DMS79 treated with DMSO at 0.1 percent for 48 hours (cell line): ENCODE data around the gene RABGAP1L.

Experiments
- DNase-seq: peaks from one replicate; lab custom pipeline; 2025; lab: John Stamatoyannopoulos, UW

RABGAP1L gene

GRCh38 chr1:174761901-174762585 lies 602.7 kb downstream of the RABGAP1L start:
- no peak for DNase-seq

DNA sequence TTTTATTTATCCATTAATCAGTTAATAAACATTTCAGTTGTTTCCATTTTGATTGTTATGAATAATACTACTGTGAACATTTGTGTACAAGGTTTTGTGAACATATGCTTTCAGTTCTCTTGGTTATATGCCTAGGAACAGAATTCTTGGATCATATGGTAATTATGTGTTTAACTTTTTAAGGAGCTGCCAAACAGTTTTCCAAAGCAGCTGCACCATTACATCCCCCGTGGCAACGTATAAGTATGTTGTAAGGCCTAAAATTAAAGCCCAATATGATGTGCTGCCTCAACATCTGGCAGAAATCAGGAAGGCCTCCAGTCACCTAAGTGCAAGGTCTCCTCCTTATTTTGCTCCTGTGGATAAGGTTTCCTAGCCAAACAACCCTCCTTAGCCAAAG lies 604.9 kb downstream of the RABGAP1L start:
- no peak for DNase-seq

DNA sequence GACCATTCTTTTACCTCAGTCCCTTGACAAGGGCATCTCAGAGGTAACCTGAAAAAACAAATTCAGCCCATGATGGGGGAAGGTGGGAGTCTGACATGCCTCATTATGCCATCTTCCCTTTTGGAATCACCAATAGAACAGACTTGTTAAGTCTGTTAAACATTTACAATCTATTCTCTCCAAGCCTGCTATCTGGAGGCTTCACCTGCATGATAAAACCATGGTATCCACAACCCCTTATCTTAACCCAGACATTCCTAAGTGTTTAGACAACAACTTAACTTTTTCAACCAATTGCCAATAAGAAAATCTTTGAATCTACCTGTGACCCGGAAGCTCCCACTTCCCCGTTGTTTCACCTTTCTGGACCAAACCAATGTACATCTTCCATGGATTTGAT lies 607.4 kb downstream of the RABGAP1L start:
- no peak for DNase-seq

GRCh38 chr1:174768516-174768915 lies 609.2 kb downstream of the RABGAP1L start:
- peak; percentile 7 for DNase-seq

- DNase-seq = no peak
Measured at GRCh38 chr1:174768949-174769348, 609.6 kb downstream of the RABGAP1L start.

GRCh38 chr1:174769961-174770549 lies 610.7 kb downstream of the RABGAP1L start:
- peak; percentile 56 for DNase-seq

- DNase-seq = no peak
Measured at GRCh38 chr1:174775621-174776020, 616.3 kb downstream of the RABGAP1L start.

GRCh38 chr1:174777262-174777661 lies 617.9 kb downstream of the RABGAP1L start:
- no peak for DNase-seq

DNA sequence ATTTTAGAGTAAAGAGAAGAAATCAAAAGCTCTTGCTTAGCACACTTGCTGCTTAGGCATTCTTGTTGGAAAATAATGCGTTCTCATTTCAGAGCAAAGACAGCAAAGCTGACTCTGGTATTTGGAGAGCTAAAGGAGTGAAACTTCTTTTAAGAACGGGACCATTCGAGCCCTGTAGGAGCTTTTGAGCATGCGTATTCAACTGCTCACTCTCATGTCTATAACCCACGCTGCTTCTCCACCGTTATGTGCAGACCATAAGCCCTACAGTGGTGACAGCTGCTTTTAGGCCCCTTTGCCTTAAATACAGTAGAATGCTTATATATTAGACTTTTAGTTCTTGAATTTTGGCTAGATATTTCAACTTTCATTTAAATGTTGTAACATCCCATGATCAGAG lies 626.2 kb downstream of the RABGAP1L start:
- no peak for DNase-seq

DNA sequence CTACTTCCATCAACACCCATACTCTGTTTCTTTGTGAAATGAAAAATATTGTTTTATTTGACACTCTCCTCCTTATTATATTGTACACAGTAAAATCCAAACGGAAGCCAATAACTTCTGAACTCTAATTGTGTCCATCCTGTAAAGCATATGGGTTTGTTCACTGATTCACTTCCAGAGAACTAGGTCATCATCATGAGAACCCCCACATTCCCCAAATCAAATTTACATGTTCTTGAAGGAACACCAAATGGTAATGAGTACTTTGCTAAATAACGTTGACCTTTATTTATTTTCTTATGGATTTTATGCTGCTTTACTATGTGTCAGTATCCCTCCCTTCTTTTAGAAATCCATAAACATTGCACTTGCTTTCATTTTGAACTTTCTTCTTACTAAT lies 627.0 kb downstream of the RABGAP1L start:
- DNase-seq = no peak

DNA sequence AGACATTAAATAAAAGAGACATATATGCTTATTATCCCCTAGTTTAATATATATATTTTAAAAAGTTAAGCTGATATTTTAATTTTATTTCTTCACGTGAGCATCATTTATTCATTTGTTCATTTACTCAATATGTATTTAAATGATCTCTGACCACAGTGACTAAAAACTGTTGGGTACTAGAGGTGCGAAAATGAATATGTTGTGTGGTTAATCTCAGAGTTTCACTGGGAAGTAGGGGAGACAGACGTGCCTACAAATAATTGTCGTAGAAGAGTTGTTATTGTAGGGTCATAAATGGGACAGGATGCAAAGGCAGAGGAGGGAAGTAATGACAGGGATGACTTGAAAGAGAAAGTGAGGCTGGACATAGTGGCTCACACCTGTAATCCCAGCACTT lies 627.4 kb downstream of the RABGAP1L start:
- DNase-seq = no peak

DNA sequence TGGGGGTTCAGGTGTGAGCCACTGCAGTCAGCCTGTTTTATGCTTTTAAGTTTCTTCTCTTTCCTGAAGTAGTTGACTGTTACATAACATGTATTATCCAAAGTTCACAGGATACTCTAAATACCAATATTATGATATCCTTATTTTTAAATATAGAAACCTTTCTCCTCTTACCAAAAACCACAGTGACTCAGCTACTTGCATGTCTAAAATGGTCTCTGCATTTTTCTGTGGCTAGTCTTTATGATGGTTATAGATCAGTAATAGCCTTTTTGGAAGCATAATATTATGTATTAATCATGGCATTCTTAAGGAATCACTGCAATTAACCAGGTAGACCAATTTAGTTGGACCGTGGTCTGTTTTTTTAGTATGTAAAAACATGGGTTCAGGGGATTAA lies 629.7 kb downstream of the RABGAP1L start:
- DNase-seq = no peak

DNA sequence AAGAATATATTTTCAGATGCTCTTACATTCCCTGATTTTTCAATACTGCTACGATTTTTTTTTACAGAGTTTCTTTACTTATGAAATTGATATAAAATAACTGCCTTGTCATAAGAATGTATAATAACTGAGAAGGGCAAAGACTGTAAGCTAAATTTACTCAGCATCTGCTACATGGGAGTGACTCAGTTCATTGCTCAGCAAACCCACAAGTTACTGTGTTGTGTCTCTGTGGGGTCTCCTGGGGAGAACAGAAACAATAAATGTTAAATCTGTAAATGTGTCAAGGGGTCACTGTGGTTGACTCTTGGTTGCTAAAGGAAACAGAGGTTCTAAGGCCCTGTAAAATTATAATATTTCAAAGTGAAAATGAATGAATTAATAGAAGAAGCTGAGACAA lies 630.1 kb downstream of the RABGAP1L start:
- DNase-seq = no peak

- no peak for DNase-seq
Measured at GRCh38 chr1:174791863-174792262, 632.5 kb downstream of the RABGAP1L start.

- no peak for DNase-seq
Measured at GRCh38 chr1:174794861-174795260, 635.5 kb downstream of the RABGAP1L start.

GRCh38 chr1:174795806-174796205 lies 636.5 kb downstream of the RABGAP1L start:
- no peak for DNase-seq

DNA sequence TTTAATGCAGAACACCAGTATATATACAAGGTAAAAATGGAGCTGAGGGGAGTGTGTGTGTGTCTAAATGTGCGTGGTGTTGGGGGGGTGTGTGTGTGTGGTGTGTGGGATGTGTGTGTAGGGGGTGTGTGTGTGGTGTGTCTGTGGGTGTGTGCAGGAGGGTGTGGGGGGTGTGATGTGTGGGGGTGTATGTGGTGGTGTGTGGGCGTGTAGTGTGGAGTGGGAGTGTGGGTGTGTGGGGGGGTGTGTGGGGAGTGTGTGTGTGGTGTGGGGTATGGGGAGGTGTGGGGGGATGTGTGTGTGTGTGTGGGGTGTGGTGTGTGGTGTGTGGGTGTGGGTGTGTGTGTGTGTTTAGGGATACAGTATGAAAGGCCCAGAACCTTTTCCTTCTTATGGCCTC lies 638.1 kb downstream of the RABGAP1L start:
- no peak for DNase-seq

DNA sequence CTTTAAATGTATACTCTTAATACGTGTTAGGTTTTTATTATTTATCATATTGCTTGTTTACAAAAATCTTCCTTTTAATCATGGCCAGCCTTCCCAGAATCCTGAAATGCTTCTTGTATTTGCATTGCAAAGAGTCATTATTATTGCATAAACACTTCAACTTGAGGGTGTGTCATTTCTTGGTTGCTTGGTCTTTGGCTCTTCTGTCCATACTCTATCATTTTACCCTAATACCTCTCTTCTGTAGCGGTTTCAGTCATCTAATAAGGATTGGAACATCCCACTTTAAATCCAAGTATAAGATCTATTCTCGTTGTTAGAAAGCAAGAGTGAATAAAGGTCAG lies 639.8 kb downstream of the RABGAP1L start:
- no peak for DNase-seq

- no peak for DNase-seq
Measured at GRCh38 chr1:174800216-174800851, 641.0 kb downstream of the RABGAP1L start.

GRCh38 chr1:174800876-174801275 lies 641.6 kb downstream of the RABGAP1L start:
- no peak for DNase-seq

GRCh38 chr1:174809755-174810280 lies 650.5 kb downstream of the RABGAP1L start:
- no peak for DNase-seq

DNA sequence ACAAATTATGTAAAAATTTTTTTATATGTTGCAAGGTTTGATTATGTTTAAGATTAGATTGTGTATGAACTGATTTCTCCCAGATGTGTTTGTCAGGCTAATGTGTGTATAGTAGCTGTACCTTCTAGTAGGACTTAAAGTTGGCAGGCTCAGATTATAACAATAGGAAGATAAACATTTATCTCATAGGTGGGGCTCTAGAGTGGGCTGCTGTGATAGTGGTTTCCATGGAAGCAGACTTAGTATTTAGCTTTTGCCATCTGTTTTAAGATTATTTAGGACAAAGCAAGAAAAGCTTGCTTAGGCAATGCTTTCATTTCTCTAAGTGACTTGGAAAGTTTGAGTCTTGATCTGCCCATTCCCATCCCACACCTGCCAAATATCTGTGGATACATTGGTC lies 652.7 kb downstream of the RABGAP1L start:
- no peak for DNase-seq

GRCh38 chr1:174812656-174813055 lies 653.3 kb downstream of the RABGAP1L start:
- no peak for DNase-seq
